GM19452 (cell line): ENCODE data around the gene KAT6B.

Source experiments
- ATAC-seq: cut with Tn5 transposase; IDR thresholded peaks from one replicate; pipeline ENCODE4 v1.9.1; 2021; ENCODE audit not compliant: unreplicated experiment

KAT6B gene

GRCh38 chr10:74822521-74823089 is 3.8 kb upstream of the KAT6B start:
- ATAC-seq: no peak

- ATAC-seq: no peak
These were observed 2.6 kb upstream of the KAT6B start for GRCh38 chr10:74823791-74824183.

- ATAC-seq: no peak
These were observed 2.1 kb upstream of the KAT6B start for GRCh38 chr10:74824184-74824899.

GRCh38 chr10:74824900-74825370 is 1.5 kb upstream of the KAT6B start:
- no peak for ATAC-seq

- ATAC-seq: no peak
These were observed 844 bp upstream of the KAT6B start for GRCh38 chr10:74825371-74826141.

GRCh38 chr10:74827045-74827441 is 643 bp downstream of the KAT6B start:
- ATAC-seq: no peak

GRCh38 chr10:74827694-74828093 is 1.3 kb downstream of the KAT6B start:
- ATAC-seq: no peak

GRCh38 chr10:74828946-74829345 is 2.5 kb downstream of the KAT6B start:
- no peak for ATAC-seq

- no peak for ATAC-seq
These were observed 5.2 kb downstream of the KAT6B start for GRCh38 chr10:74831518-74832120.

GRCh38 chr10:74835963-74836362 is 9.6 kb downstream of the KAT6B start:
- ATAC-seq: no peak

- no peak for ATAC-seq
These were observed 10.5 kb downstream of the KAT6B start for GRCh38 chr10:74836877-74837276.

- ATAC-seq: no peak
These were observed 11.3 kb downstream of the KAT6B start for GRCh38 chr10:74837743-74838142.

GRCh38 chr10:74839708-74840107 is 13.3 kb downstream of the KAT6B start:
- no peak for ATAC-seq

GRCh38 chr10:74841265-74841973 is 15.0 kb downstream of the KAT6B start:
- ATAC-seq: no peak

GRCh38 chr10:74842301-74842954 is 16.0 kb downstream of the KAT6B start:
- no peak for ATAC-seq

- no peak for ATAC-seq
These were observed 20.6 kb downstream of the KAT6B start for GRCh38 chr10:74846958-74847357.

- no peak for ATAC-seq
These were observed 25.4 kb downstream of the KAT6B start for GRCh38 chr10:74851831-74852230.

GRCh38 chr10:74852381-74852780 is 26.0 kb downstream of the KAT6B start:
- ATAC-seq: no peak

GRCh38 chr10:74854610-74855009 is 28.2 kb downstream of the KAT6B start:
- ATAC-seq: no peak

GRCh38 chr10:74855027-74855426 is 28.6 kb downstream of the KAT6B start:
- no peak for ATAC-seq
